Stimulated activated CD4-positive, alpha-beta T cell treated with anti-CD3 and anti-CD28 coated beads, Interleukin-12 subunit alpha, Interleukin-12 subunit beta, amount 100 ng/mL, for 48 hours (primary cell): ENCODE results near the gene PTPN3.
A peak's percentile ranks its signal among the peaks of the same experiment; 100 is the strongest.

Experiments
- DNase-seq, 3 donors: peaks; one replicate each; pipeline ENCODE4 v3.0.0-alpha.2; 2020; ENCODE audit warnings: low read depth in 2 of 3, low spot score in 1 of 3

The PTPN3 gene

DNA sequence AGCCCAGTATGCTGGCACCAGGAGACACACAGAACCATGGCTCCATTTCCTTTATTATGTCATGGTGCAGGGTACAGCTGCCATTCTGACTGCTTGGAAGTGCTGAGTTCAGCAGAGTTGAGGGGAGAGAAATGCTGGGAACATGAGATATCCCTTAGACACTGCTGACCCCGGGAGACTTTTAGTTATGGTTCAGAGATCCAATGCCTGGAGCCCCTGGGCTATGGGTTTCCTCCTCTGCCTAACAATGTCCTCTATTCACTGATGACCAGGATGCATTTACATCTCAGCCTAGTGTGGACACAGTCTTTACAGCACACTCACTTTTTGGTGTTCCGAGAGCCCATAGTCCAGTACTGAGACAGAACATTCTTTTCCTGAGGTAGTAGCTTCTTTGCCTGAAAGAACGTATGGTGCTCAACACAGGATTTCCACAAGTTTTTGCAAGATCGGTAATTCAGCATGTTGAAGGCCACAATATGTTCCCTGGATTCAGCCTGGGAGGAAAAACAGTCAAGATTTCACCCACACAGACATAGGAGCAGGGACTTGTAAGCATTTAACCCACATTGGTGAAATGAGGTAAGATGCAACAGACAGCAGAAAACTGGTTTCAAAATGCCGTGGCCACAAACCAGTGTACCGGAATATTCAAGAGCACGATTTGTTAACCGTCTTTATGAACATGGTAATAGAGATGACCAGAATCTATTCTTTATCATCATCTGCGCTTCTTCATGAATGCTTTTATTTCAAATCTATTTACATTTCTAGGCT lies 71.3 kb downstream of the PTPN3 start:
- DNase-seq = no peak

GRCh38 chr9:109424618-109425017 lies 73.5 kb downstream of the PTPN3 start:
- no peak for DNase-seq

- no peak for DNase-seq
Observed at GRCh38 chr9:109423877-109424276, 74.2 kb downstream of the PTPN3 start.

DNA sequence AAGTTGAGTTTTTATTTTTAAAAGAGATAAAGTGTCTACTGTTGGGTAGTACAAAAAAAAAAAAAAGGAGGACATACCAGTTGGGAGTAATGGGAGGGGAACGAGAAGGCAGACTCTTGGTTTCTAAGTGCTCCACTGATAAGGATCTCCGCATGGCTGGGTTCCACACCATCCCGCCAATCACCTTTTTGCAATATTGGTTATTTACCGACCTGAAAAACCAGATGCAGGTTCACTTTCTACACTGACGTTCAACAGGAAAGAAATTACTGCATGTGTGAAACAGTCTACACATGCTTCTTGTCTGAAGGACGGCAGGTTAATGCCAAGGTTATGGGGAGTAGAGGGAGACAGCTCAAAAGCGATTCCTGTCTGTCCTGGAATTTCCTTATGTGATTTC lies 75.5 kb downstream of the PTPN3 start:
- no peak for DNase-seq

DNA sequence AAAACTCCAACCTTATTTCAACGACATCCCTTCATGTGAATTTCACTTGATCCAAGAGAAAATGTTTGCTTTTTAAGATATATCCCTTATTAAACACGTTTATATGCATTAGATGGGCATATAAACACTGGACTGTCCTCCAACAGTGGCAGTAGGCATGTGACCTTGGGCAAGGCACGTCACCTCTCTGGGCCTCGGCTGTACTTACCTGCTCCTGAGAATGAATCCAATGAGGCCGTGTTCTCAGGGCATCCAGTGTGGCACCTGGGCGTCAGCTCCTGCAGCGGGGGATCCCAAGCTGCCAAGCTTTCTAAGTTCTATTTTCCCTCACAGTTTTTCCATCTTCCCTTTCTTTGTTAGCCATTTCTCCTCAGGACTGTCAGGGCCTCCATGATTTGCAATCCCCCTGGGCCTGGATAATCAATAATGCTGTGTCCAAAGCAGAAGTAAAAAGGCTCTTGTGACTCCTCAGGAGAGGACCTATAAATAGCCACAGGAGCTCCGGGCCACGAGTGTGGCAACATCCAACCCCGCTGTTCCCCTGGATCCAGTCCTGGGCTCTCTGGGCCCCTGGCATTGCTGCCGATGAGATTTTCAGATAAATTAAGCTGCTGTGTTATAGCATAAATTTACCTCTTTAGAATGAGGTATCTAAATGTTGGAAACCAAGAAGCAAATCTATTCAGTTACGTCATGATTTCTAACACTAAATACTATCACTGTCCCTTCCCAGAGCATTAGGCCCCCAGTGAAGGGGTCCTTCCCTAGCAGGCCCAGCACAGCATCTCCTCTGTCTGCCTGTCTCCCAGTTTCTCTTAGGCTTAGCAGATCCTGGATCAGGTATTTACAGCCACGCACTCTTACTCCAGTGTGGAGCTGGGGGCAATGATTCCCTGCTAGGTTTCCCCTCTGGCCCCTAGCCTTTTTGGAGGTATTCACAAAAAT lies 76.8 kb downstream of the PTPN3 start:
- no peak for DNase-seq

DNA sequence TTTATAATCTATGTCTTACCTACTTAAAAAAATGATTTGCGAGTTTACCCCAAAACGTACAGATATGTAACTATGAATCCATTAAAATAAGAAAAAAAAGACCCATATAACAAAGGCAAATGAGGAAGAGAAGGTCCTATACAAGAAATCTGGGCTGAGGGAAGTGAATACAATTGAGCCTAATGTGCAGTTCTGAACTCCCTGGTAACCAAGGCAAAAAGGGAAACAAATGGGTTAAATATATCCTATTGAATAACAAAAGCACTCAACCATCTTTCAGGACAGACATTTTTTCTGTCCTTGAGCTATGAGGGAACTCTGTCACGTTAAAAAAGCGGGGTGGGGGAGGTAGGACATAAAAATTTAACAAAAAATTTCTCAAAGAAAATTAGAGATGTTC lies 78.6 kb downstream of the PTPN3 start:
- no peak for DNase-seq

GRCh38 chr9:109418827-109419226 lies 79.3 kb downstream of the PTPN3 start:
- no peak for DNase-seq

DNA sequence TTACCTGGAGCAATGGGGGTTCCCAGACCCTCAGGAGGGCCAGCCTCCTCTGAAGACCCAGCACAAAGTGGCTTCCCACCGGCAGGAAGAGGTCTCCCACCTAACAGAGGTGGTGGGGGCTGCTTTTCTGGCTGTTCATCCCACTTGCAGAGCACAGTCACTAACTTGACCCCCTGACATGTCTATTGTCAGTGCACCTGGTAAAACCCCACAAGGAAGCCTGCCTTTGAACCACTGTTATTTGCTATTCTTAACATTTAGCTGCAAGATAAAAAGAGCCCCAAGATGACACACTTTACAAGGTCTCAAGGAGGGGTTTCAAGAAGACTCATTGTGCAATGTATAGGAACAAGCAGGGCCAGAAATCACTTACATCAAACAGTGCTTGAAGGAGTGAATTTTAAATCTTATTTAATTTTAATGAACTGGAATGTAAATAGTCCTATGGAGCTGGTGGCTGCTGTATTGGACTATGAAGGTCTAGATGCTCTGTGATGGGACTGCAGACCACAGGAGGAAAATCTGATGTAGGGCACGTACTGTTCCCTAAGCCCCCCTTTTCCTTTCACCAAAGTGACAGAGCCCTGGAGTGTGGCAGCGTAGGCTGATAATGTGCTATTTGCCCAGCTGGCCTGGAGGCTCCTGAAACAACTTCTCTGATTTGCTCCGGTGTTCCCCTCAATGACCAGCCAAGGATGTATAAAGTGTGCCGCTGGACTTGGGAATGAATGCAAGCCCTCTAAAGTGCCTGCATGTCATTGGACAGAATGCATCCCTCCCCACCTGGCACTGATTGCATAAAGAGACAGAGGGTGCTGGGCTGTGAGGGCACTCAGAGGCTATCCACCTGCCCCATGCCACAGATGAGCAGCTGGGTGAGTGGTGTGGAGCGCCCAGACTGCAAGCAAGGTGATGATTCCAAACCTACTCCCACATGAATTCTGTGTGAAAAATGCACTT lies 80.2 kb downstream of the PTPN3 start:
- DNase-seq = no peak

- no peak for DNase-seq
Observed at GRCh38 chr9:109417054-109417453, 81.1 kb downstream of the PTPN3 start.

- DNase-seq = no peak
Observed at GRCh38 chr9:109416135-109416706, 81.9 kb downstream of the PTPN3 start.

DNA sequence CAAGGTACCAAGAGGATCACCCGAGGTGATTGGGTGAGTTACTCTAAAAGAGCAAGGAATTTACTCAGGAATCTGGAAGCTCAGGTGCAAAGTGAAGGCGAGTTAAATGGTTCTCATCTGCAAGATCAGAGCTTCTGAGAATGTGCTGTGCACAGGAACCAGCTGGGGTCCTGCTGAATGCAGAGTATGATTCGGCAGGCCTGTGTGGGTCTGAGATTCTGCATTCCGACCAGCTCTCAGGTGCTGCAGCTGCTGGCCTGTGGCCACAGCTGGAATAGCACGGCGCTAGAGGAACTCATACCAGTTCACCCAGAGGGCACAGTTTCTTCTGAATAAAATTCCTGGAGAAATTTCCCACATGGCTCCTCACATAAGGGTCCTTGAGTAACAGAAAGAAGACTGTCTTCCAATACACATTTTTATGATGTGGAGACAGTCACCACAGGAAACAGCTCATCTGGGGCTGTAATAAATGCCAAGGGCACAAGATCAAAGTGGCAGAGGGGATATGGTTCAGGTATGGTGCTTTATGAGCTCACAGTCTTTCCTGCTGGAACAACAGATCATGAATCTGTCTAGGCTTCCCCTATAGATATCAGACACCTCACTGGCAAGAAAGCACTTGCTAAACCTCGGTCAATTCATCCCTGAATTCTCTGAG lies 83.9 kb downstream of the PTPN3 start:
- DNase-seq = no peak

DNA sequence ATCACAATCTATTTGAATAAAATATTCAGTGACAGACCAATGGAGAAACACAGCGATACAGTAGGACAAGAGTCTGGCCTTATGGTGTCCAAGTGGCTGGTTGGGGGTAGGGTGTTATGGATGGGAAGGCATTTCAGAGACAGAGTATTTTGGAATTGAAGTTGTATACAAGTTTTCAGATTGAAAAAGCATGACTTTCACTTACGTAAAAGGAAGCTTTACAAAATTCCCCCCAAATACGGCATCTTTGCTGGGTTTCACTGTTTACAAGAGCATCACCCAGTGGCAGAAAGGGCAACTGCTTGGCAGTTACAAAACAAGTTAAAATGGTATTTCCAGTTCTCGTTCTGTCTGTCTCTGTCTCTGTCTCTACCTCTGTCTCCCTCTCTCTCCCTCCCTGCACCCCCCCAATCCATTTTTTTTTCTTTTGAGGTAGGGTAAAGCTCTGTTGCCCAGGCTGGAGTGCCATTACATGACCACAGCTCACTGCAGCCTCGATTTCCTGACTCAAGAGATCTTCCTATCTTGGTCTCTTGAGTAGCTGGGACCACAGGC lies 86.2 kb downstream of the PTPN3 start:
- peak in 1 of 3 donors; percentile 30 for DNase-seq

DNA sequence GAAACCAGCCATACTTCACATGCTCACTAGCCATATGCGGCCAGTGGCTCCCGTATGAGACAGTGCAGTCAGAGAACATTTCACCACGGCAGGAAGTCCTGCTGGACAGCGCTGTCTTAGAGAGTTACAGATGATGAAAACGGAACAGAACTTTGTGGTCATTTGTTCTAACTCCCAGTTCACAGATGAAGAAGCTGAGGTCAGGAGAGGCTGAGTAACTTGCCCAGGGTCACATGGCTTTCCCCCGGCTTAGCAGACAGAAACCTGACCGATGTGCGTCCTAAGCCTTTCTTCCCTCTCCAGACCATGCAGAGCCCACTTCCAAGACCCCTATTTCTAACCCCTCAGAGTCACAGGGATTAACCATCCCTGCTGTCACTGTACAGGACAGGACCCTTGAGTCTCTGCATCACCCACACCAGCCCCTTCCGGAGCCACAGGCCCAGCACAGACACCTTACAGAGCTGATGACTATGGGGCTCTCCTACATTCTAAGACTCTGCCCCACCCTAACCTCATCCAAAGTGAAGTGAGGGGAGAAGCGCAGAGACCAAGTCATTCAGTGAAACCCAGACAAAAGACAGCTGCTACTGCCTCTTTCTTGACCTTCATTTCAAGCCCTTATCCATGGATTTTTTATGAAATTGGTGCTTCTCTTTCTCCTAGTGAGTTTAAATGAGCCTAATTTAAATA lies 86.9 kb downstream of the PTPN3 start:
- DNase-seq = no peak

- DNase-seq = no peak
Observed at GRCh38 chr9:109409773-109410397, 88.2 kb downstream of the PTPN3 start.

DNA sequence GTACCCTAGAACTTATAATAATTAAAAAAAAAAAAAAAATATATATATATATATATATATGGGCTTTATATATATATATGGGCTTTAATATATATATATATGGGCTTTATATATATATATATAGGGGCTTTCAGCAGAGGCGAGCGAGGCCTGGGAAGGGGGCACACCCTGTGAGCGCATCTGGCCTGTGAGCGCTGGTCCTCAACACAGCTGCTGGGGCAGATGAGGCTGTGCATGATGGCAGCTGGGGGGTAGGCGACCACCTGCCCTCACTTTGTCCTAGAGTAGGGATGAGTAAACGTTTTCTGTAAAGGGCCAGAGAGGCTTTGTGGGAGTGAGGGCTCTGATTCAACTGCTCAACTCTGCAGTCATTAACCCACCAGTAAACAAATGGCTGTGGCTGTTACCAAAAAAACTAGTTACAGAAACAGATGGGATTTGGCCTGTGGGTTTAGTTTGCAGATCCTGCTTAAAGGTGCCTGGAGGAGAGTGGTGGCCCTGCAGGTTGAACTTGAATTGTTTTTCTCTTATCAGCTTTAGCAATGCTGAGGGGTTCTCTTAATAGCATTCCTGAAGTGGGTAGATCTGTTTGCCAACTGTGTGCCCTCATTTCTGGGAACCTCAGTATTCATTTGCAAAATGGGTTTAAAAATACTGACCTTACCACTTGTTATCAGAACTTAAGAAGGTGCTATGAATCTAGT lies 89.2 kb downstream of the PTPN3 start:
- DNase-seq = no peak

DNA sequence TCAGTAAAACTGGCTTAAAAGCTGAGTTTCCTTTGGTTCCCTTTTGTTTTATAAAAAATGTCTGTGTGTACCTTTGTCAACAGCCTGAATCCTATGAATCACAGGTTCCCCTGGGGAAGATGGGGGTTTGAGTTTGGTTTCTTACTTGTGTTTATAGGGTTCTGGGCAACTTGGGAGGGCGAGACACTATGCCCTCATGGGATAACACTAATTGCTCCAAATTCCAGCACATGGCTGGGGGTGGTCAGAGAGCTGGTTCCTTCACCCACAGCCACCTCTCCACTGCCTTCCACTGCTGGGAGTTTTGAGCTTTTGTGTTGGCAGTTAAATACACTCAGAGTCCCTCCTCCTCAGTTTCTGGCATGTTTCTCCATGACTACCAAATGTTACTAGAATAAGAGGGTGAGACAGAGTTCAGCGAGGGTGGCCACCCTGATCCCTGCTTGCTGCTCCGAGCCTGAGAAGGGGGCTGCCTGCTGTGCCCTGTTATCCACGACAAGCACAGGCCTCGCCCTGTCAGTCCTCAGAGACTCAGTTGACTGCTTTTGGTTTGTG lies 94.3 kb downstream of the PTPN3 start:
- no peak for DNase-seq

- no peak for DNase-seq
Observed at GRCh38 chr9:109403116-109403515, 95.0 kb downstream of the PTPN3 start.

DNA sequence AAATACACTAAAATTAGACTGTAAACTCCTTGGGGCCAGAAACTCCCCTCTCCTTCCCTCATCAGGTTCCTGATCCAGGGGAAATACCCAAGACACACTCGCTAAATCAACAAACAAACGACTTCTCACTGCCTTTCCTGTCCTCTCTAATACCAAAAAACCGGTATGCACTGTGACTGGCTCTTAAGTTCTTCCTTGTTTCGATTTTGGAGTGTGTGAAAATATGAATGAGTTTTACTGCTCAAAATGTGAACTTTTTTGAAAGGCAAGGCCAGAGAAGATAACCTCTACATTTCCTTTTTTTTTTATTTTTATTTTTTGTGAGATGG lies 96.2 kb downstream of the PTPN3 start:
- DNase-seq = no peak
